ENCODE measurements around the gene KLRB1. TPM values are rescaled to one million over a fixed set of nuclear protein-coding genes. Genes with fewer than 3 reads are reported as not detected.

KLRB1 gene
- total RNA-seq, 4 donors from 2014 or later = 0.41 to 0.61 TPM; not detected in 2

DNA sequence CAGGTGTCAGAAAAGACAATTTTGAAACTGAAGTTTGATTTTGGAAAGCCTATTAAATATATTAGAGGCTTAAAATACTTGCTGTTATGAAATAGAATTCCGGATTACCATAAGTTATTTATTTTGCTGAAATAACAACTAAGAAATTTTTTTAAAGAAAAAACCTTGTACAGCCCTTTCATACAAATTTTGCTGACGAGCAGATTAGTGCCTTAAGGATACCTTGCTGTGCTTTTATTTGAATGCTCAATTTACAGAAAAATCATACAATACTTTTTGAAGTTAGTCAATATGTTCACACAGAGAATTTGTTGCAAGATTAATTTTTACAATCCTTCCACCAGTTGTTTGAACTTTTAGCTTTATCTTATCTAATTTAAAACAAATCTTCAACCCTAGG lies 32.3 kb upstream of the KLRB1 start:
- intact Hi-C loops (cut with DNase I; ENCODE audit: low total_unique reads) = no loop called here
- TF ChIP-seq POLR2A (IDR thresholded peaks at IDR 0.05) = no peak
- no peak for DNase-seq
- Histone ChIP-seq H3K36me3 (no peaks in the 10 kb centered on the region), H3K27ac (no peak overlapping the region), H3K9me3 (no peaks in the 10 kb centered on the region), H3K4me1 (no peaks in the 10 kb centered on the region), H3K4me3 (no peak overlapping the region), H3K27me3 (no peaks in the 10 kb centered on the region)

DNA sequence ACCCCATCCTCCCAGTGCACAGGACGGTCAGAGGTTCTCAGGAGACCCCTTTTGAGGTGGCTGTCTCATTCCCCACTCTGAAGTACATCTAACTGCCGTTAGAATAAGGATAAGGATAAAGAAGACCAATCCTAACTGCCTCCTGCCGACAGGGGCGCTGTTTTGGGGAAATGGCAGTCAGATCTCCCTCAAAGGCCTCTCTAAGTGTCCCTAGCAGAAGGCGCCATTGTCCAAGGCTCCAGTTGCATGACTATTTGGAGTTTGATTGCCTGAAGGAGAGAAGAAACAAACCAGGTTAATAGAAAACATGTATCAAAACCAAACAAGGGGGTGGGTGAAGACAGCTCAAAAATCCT lies 29.1 kb upstream of the KLRB1 start:
- H3K27ac ChIP-seq = no peak overlapping the region
- no peak for DNase-seq
- H3K36me3 ChIP-seq = no peaks in the 10 kb centered on the region
- TF ChIP-seq POLR2A (IDR thresholded peaks at IDR 0.05) = no peak
- TF ChIP-seq, protein P1, sequence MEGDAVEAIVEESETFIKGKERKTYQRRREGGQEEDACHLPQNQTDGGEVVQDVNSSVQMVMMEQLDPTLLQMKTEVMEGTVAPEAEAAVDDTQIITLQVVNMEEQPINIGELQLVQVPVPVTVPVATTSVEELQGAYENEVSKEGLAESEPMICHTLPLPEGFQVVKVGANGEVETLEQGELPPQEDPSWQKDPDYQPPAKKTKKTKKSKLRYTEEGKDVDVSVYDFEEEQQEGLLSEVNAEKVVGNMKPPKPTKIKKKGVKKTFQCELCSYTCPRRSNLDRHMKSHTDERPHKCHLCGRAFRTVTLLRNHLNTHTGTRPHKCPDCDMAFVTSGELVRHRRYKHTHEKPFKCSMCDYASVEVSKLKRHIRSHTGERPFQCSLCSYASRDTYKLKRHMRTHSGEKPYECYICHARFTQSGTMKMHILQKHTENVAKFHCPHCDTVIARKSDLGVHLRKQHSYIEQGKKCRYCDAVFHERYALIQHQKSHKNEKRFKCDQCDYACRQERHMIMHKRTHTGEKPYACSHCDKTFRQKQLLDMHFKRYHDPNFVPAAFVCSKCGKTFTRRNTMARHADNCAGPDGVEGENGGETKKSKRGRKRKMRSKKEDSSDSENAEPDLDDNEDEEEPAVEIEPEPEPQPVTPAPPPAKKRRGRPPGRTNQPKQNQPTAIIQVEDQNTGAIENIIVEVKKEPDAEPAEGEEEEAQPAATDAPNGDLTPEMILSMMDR (IDR thresholded peaks at IDR 0.05) = no peak
- H3K27me3 ChIP-seq = no peaks in the 10 kb centered on the region
- intact Hi-C loops (cut with DNase I; ENCODE audit: low total_unique reads) = loop anchor here (10.0 kb wide), 1 partner anchor 68 kb away; no protein-coding TSS in a partner anchor
- H3K4me1 ChIP-seq = no peaks in the 10 kb centered on the region
- H3K4me3 ChIP-seq = no peak overlapping the region
- no peaks in the 10 kb centered on the region for H3K9me3 ChIP-seq

DNA sequence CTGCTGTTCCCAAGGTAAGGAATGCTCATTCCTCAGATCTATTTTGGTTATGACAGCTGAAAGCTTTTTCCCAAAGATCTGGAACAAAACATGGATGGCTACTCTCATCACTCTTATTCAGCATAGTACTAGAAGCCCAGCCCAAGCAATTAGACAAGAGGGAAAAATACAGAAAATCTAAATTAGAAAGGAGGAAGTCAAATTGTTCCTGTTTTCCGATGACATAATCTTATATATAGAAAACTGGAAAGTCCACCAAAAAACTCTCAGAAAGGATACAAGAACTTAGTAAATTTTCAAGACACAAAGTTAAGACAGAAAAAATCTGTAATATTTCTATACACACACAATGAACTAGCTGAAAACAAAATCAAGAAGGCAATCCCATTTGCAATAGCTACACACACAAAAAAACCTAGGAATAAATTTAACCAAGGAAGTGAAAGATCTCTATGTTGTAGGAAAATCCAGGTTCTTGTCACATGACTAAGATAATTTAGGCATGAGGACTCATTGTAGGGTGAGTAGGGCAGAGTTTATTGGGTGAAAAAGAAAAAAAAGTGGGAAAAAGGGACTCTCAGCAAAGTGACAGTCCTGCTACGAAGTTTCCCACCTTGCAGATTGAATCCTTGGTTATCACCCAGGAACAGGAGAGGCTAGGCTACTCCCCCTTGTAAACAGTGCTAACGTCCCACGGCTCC lies 28.6 kb upstream of the KLRB1 start:
- no peak for DNase-seq
- intact Hi-C loops (cut with DNase I; ENCODE audit: low total_unique reads) = loop anchor here (10.0 kb wide), 1 partner anchor 69 kb away; no protein-coding TSS in a partner anchor

DNA sequence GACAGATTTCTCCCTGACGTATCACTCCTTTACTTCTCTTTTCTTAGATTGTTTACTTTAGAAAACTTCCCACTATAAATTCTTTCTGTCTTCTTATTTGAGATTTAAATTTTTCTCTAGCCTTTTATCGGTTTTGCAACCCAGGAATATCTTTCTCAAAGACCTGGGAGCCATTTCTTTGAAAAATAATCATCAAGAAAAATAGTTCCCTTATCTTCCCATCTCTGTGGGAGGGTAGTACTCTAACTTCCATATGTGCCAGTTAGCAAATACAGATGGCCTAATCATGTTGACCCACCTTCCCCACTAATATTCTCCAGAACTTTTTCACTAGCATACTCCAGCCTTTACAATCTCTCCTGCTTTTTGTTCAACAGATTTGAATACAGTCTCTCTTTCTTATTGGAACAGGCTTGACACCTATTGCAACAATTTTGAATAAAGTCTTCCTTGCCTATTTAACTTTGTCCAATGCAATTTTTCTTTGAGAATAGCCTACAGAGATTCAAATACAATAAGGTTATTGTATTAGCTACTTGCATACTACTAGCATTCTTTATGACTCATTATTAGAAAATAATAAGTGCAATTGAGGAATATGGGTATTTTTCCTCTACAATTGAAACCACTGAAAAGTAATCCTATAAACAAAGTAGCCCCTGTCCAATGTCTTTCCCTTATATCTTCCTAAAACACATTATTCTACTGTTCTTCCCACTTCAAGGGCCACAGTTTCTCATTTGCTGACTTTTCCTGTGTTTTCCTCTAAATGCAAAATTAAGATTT lies 27.4 kb upstream of the KLRB1 start:
- Histone ChIP-seq H3K27me3 (no peaks in the 10 kb centered on the region), H3K4me3 (no peak overlapping the region), H3K36me3 (no peaks in the 10 kb centered on the region), H3K27ac (no peak overlapping the region), H3K4me1 (no peaks in the 10 kb centered on the region), H3K9me3 (no peaks in the 10 kb centered on the region)
- TF ChIP-seq, protein P1 (IDR thresholded peaks at IDR 0.05) = no peak
- no peak for TF ChIP-seq POLR2A (IDR thresholded peaks at IDR 0.05)
- DNase-seq = no peak
- intact Hi-C loops (cut with DNase I; ENCODE audit: low total_unique reads) = loop anchor here (10.0 kb wide), 1 partner anchor 70 kb away; no protein-coding TSS in a partner anchor

More for the DNA sequence above, 28.6 kb upstream of the KLRB1 start:
- H3K27ac ChIP-seq = no peak overlapping the region
- TF ChIP-seq, protein P1 (IDR thresholded peaks at IDR 0.05) = no peak
- no peak for TF ChIP-seq POLR2A (IDR thresholded peaks at IDR 0.05)
- no peaks in the 10 kb centered on the region for H3K4me1 ChIP-seq
- no peaks in the 10 kb centered on the region for H3K27me3 ChIP-seq
- no peak overlapping the region for H3K4me3 ChIP-seq
- no peaks in the 10 kb centered on the region for H3K36me3 ChIP-seq
- no peaks in the 10 kb centered on the region for H3K9me3 ChIP-seq

DNA sequence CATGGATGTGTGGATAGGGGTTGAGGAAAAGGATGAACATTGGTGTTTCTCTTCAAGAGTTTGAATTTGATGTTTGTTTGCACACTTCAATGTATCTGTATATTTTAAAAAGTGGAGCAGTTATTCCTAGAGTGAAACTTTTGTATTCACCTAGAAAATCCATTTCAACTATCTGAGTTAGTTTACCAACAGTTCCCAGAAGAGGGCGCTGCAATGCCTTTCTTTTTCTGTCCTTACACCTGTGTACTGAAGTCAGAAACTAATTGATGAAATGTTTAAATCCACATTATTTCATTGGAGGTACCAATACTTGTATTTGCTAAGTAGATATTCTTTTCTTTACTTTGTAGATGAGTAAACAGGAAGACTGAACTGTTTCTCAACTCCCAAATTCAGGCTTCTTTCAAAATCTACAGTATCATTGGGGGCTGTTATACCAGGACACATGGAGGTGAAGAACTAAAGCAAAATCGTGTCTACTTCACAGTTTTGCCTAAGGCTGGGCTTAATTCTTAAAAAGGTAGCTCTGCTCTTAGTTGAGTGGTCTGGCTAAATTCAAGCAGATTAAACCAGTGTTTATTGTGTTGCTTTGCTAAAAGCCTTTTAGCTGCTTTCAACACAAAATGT lies 26.6 kb upstream of the KLRB1 start:
- TF ChIP-seq, protein P1 (IDR thresholded peaks at IDR 0.05) = peak; percentile 41 to 60 (median 55)
- no peak for TF ChIP-seq POLR2A (IDR thresholded peaks at IDR 0.05)
- Histone ChIP-seq H3K4me3 (no peak overlapping the region), H3K27me3 (no peaks in the 10 kb centered on the region), H3K4me1 (no peaks in the 10 kb centered on the region), H3K9me3 (no peaks in the 10 kb centered on the region), H3K36me3 (no peaks in the 10 kb centered on the region), H3K27ac (no peak overlapping the region)
- DNase-seq = peak in 1 of 2 donors; percentile 56
- intact Hi-C loops (cut with DNase I; ENCODE audit: low total_unique reads) = loop anchor here (10.0 kb wide), 1 partner anchor 71 kb away; no protein-coding TSS in a partner anchor
